GM18907 (cell line): ENCODE results near the gene CAPN2.

Experiments
- ATAC-seq: cut with Tn5 transposase; IDR thresholded peaks from one replicate; pipeline ENCODE4 v1.9.1; 2021; ENCODE audit warnings: mild to moderate bottlenecking, moderate library complexity; ENCODE audit not compliant: unreplicated experiment

Gene CAPN2

DNA sequence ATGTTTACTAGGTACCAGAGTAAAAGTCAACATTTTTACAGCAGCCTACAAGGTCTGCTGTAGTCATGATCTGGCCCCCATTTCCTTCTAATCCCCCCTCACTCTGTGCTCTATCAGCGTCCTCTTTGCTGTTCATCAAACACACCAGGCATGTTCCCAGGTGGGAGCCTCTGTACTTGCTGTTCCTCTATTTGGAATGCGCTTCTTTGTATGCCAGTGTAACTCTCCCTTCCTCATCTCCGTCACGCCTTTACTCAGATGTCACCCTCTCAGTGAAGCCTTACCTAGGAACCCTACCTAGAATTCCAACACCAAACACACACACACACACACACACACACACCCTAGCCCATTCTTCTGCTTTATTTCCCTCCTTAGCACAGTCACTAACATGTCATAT is 112.4 kb downstream of the CAPN2 start:
- ATAC-seq: no peak
